NOMO-1 treated with dmso at 0.1 percent for 144 hours (cell line): Measurements from ENCODE around the gene NAPEPLD.
"Not testable (repeated sequence)": the region's sequence is repeated elsewhere in the genome, so short reads cannot be mapped to it uniquely, and the experiment has no call there.

ENCODE experiments used
- DNase-seq: peaks from one replicate; lab custom pipeline; 2025; ENCODE audit not compliant: unreplicated experiment; lab: John Stamatoyannopoulos, UW

NAPEPLD gene

DNA sequence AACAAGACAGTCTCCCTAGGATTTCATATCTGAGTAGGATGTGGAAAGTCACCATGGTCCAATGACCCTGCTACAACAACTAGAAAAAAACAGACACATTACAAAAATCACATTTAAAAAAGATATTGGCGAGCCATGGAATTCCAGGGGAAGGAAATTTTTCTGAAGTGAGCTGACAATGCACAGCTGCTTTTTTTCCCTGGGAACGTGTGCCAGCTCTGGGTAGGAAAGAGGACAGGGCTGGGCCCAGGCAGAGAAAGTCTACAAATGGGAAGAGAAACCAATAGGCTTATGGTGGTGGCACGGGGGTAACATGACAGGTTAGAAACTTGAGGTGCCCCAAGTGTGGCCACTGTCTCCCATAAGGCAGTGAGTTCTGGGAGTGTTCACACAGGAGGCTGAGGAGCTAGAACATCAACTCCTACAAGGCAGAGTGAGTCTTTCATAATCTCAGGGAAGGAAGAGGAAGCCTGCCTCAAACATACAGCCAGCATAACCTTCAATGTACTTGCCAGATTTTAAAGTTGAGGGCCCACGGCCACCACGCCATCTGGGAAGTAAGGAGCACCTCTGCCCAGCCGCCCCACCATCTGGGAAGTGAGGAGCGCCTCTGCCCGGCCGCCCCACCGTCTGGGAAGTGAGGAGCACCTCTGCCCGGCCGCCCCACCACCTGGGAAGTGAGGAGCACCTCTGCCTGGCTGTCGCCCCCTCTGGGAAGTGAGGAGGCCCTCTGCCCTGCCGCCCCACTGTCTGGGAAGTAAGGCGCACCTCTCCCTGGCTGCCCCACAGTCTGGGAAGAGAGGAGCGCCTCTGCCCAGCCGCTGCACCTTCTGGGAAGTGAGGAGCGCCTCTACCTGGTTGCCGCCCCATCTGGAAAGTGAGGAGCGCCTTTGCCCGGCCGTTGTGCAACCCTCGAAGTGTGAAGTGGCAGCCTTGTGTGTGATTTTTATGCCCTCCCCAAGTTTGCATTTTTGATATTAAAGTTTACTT lies 80.2 kb downstream of the NAPEPLD start:
- DNase-seq = no peak

DNA sequence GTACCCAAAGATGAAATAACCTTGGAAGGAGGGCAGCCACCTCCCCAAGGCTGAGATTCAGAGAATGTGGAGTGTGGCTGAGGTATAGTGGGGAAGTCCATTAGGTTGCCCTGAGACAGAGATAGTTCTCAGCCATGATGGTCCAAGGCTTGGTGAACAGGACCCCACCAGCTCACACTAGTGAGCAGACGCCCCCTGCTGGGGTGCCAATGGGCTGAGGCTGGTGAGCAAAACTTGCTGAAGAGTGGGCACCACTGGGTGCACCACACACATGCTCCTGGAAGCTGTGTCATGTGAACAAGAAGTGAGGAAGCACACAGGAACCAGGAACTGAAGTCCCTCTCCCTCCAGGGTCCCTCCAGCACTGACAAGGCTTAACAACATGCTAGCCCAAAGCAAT lies 83.2 kb downstream of the NAPEPLD start:
- DNase-seq = no peak

DNA sequence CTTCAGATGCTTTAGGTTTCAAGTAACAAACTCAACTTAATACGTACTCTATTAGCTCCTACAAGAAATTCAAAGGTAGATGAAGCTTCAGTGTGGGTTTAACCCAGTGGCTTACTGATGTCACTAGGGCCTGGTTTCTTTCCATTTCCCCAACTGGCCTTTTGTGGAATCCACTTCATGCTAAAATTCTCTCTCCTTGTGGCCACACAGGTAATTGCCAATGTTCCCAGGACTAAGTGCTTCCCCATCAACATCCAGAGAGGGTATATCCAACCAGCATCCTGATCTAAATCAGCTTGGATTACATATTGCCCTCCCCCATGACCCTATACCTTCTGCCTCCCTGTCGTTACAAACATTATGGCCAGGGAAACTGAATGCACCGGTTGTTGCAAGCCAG lies 85.0 kb downstream of the NAPEPLD start:
- no peak for DNase-seq

DNA sequence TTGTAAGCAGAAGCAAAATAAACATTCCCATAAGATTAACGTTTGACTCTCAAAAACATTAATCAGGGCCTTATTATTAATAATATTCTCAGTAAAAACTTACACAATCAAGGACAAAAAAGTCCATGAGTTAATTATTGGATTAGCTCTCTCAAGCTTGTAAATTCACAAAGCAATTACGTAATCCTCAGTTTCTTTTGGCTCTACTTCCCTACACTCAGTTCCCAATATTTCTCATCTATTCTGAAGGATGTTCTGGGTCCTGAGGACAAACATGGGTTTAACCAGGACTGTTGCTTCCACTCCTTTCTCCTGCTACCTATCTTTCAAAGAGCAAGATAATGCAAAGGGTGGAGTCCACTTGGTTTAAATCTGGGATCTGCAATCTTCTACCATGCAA lies 89.4 kb downstream of the NAPEPLD start:
- no peak for DNase-seq

DNA sequence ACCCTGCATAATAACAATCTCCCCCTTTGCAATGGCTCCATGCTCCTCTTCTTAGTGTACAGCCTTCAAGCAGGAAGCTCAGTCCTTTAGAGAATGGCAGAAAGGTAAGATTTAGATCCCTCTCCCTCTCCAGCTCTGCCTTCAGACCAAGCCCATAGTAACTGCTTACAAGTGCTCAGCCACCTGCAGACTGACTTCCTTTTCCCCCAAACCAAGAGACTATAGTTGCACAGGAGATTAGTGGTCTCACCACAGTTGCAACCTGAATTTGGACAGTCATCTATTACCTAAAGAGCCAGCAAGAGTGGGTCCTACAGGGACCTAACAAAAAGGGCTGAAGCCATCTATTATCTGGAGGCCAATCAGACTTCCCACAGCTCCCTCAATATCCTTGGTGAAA lies 90.8 kb downstream of the NAPEPLD start:
- DNase-seq = no peak

DNA sequence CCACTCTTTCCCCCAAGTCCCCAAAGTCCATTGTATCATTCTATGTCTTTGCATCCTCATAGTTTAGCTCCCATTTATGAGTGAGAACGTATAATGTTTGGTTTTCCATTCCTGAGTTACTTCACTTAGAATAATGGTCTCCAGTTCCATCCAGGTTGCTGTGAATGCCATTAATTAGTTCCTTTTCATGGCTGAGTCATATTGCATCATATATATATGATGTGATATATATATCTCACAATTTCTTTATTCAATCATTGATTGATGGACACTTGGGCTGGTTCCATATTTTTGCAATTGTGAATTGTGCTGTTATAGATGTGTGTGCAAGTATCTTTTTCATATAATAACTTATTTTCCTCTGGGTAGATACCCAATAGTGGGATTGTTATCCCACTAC lies 92.9 kb downstream of the NAPEPLD start:
- not testable (repeated sequence) for DNase-seq

DNA sequence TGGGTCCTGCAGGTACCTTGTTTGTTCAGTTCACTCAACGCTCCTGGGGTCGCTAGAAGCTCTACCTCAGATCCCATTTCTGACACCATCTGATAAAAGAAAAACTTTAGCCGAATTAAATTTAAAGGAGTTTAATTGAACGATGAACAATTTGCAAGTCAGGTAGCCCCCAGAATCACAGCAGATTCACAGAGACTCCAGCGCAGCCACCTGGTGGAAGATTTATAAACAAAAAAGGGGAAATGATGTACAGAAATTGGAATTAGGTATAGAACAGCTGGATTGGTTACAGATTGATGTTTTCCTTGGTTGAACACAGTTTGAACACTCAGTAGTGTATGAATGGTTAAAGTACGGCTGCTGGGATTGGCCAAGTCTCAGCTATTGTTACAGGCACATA lies 97.4 kb downstream of the NAPEPLD start:
- DNase-seq = no peak
